ENCODE results near the gene COL16A1.

Gene COL16A1

GRCh38 chr1:31624731-31625514 lies 78.9 kb downstream of the COL16A1 start:
- CTCF ChIA-PET, result interaction anchor here (0.8 kb wide), 1 partner anchor 121 kb away, joined by 3 read pairs; no protein-coding TSS in a partner anchor
- DNase-seq (ENCODE audit: low read depth, low spot score), result no peak
- POLR2A ChIA-PET, result no interaction called here
- H3K4me3 ChIP-seq (ENCODE audit: low read depth, low read length), result no peak overlapping the region
- TF ChIP-seq CTCF (IDR thresholded peaks at IDR 0.05; ENCODE audit: insufficient read depth, low read length, missing control alignments), result no peak

GRCh38 chr1:31624309-31624708 lies 79.5 kb downstream of the COL16A1 start:
- ChIA-PET CTCF (interaction anchor here (1.3 kb wide), 1 partner anchor 9 kb away, joined by 3 read pairs; no protein-coding TSS in a partner anchor), POLR2A (no interaction called here)
- TF ChIP-seq CTCF (IDR thresholded peaks at IDR 0.05; ENCODE audit: insufficient read depth, low read length, missing control alignments), result no peak
- DNase-seq (ENCODE audit: low read depth, low spot score), result no peak
- H3K4me3 ChIP-seq (ENCODE audit: low read depth, low read length), result no peak overlapping the region

GRCh38 chr1:31623365-31623764 lies 80.5 kb downstream of the COL16A1 start:
- TF ChIP-seq CTCF (IDR thresholded peaks at IDR 0.05; ENCODE audit: insufficient read depth, low read length, missing control alignments), result no peak
- ChIA-PET CTCF (interaction anchor here (1.1 to 1.3 kb wide), 2 partner anchors 10 to 13 kb away, joined by 3 to 4 read pairs; no protein-coding TSS in a partner anchor), POLR2A (no interaction called here)
- DNase-seq (ENCODE audit: low read depth, low spot score), result no peak
- no peak overlapping the region for H3K4me3 ChIP-seq (ENCODE audit: low read depth, low read length)

- CTCF ChIA-PET, result interaction anchor here (1.1 to 1.2 kb wide), 2 partner anchors 10 to 12 kb away, joined by 4 read pairs; no protein-coding TSS in a partner anchor
- DNase-seq (ENCODE audit: low read depth, low spot score), result no peak
- H3K4me3 ChIP-seq (ENCODE audit: low read depth, low read length), result no peak overlapping the region
- POLR2A ChIA-PET, result no interaction called here
- TF ChIP-seq CTCF (IDR thresholded peaks at IDR 0.05; ENCODE audit: insufficient read depth, low read length, missing control alignments), result no peak
These were observed 81.7 kb downstream of the COL16A1 start for GRCh38 chr1:31621847-31622730.

- no peak overlapping the region for H3K4me3 ChIP-seq (ENCODE audit: low read depth, low read length)
- ChIA-PET POLR2A (no interaction called here), CTCF (interaction anchor here (1.1 to 5.2 kb wide), 3 partner anchors 11 to 56 kb away, joined by 3 to 52 read pairs (median 4); no protein-coding TSS in a partner anchor)
- no peak for DNase-seq (ENCODE audit: low read depth, low spot score)
- TF ChIP-seq CTCF (IDR thresholded peaks at IDR 0.05; ENCODE audit: insufficient read depth, low read length, missing control alignments), result no peak
These were observed 82.4 kb downstream of the COL16A1 start for GRCh38 chr1:31621498-31621820.

Measured in AG04449 (cell line).